ENCODE results near the gene MXRA7. TPM values are rescaled to one million over a fixed set of nuclear protein-coding genes. Genes with fewer than 3 reads are reported as not detected.
"Not testable (repeated sequence)": the region's sequence is repeated elsewhere in the genome, so short reads cannot be mapped to it uniquely, and the experiment has no call there.

The MXRA7 gene
- polyA plus RNA-seq, 4 donors: 87.3 to 119 (median 105) TPM

- no peak for DNase-seq (ENCODE audit: low read depth in 4 of 4, low spot score in 2 of 4)
Observed at GRCh38 chr17:76718516-76718915, 7.8 kb upstream of the MXRA7 start.

GRCh38 chr17:76716839-76717215 lies 6.1 kb upstream of the MXRA7 start:
- no peak for DNase-seq (ENCODE audit: low read depth in 4 of 4, low spot score in 2 of 4)

DNA sequence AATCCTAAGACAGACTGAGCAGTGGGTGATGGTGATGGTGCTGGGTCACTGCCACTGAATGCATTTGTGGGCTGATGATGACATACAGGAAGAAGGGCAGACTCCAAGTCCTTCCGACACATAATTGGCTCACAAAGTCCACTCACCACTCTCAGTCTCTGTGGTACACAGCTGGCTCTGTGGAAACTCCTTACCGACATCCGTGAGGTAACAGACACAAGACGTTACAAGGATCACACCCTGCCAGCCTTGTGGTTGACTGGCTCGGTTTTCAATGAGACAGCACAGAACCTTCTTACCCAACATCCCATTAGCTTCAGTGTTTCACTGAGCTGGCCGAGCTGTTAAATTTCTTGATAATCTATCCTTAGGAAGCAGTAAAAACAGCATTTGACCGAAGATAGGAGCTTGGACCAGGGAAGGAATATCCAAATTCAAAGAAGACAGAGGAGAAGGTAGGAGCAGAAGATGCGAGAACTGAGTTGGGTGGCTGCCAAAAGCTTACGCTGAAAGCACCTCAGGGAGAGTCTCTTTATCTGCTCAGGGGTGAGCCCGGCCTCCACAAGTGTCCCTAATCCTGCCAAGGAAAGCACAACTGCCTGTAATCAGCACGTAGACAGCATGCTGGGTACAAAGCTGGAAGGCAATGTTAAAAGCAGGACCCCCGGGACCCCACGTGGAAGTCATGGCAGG lies 5.5 kb upstream of the MXRA7 start:
- DNase-seq (ENCODE audit: low read depth in 4 of 4, low spot score in 2 of 4): no peak

GRCh38 chr17:76715496-76715830 lies 4.7 kb upstream of the MXRA7 start:
- DNase-seq (ENCODE audit: low read depth in 4 of 4, low spot score in 2 of 4): no peak

- DNase-seq (ENCODE audit: low read depth in 4 of 4, low spot score in 2 of 4): no peak
Observed at GRCh38 chr17:76714822-76715495, 4.2 kb upstream of the MXRA7 start.

- DNase-seq (ENCODE audit: low read depth in 4 of 4, low spot score in 2 of 4): no peak
Observed at GRCh38 chr17:76714336-76714735, 3.6 kb upstream of the MXRA7 start.

GRCh38 chr17:76713765-76714164 lies 3.0 kb upstream of the MXRA7 start:
- no peak for DNase-seq (ENCODE audit: low read depth in 4 of 4, low spot score in 2 of 4)

DNA sequence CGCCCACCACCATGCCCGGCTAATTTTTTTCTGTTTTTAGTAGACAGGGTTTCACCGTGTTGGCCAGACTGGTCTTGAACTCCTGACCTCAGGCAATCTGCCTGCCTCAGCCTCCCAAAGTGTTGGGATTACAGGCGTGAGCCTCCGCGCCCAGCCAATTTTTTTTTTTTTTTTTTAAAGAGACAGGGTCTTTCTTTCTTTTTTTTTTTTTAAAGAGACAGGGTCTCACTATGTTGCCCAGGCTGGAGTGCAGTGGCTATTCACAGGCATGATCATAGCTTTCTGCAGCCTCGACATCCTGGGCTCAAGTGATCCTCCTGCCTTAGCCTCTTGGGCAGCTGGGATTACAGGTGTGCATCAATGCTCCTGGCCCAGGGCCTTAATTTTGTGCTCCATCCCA lies 1.6 kb upstream of the MXRA7 start:
- not testable (repeated sequence) for DNase-seq (ENCODE audit: low read depth in 4 of 4, low spot score in 2 of 4)

GRCh38 chr17:76709951-76710862 lies 558 bp downstream of the MXRA7 start:
- DNase-seq (ENCODE audit: low read depth in 4 of 4, low spot score in 2 of 4): not testable (repeated sequence)

- no peak for DNase-seq (ENCODE audit: low read depth in 4 of 4, low spot score in 2 of 4)
Observed at GRCh38 chr17:76709077-76709950, 1.5 kb downstream of the MXRA7 start.

- no peak for DNase-seq (ENCODE audit: low read depth in 4 of 4, low spot score in 2 of 4)
Observed at GRCh38 chr17:76707985-76708807, 2.6 kb downstream of the MXRA7 start.

GRCh38 chr17:76706817-76707216 lies 3.9 kb downstream of the MXRA7 start:
- no peak for DNase-seq (ENCODE audit: low read depth in 4 of 4, low spot score in 2 of 4)

GRCh38 chr17:76704805-76705204 lies 6.0 kb downstream of the MXRA7 start:
- no peak for DNase-seq (ENCODE audit: low read depth in 4 of 4, low spot score in 2 of 4)

- DNase-seq (ENCODE audit: low read depth in 4 of 4, low spot score in 2 of 4): no peak
Observed at GRCh38 chr17:76702941-76703637, 7.7 kb downstream of the MXRA7 start.

- DNase-seq (ENCODE audit: low read depth in 4 of 4, low spot score in 2 of 4): no peak
Observed at GRCh38 chr17:76702076-76702475, 8.7 kb downstream of the MXRA7 start.

DNA sequence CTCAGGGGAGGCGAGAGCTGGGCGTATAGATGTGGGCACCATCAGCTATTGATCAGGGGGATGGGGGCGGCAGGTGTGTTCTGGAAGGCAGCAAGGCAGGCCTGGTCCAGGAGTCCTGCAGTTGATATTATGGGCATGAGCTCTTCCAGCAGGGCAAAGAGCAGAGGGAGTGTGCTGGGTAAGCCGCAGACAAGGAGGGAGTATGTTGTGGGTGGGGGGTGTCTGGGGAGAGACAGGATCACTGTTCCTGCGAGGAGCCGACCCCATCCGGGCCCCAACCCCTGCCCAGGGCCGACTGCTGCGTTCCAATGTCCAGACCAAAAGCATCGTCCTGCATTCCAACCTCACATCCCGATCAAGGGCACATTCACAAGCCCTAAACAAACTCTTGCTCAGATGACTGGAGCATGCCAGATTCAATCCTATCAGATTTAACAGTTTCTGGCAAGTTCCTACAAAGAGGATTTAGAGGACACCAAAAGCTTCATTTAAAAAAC lies 9.2 kb downstream of the MXRA7 start:
- DNase-seq (ENCODE audit: low read depth in 4 of 4, low spot score in 2 of 4): no peak

- DNase-seq (ENCODE audit: low read depth in 4 of 4, low spot score in 2 of 4): no peak
Observed at GRCh38 chr17:76700617-76701470, 9.9 kb downstream of the MXRA7 start.

DNA sequence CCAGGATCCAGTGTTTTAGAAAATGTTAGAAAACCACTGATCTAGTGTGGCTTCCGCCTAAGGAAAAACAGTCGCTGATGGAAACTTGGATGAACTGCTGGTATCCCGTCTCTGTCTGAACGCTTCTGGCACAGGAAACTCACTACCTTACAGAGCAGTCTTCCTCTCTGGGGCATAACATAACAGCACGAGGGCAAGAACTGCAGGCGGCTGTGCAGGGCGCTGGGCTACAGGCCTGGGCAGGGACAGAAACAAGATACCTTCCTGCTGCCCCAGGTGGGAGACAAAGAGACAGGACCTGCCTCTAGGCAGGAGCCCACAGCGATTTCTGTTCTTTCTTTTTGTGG lies 10.5 kb downstream of the MXRA7 start:
- no peak for DNase-seq (ENCODE audit: low read depth in 4 of 4, low spot score in 2 of 4)

All from left renal cortex interstitium (tissue), 4 donors.